ENCODE measurements around the gene TWF2. TPM values are rescaled to one million over a fixed set of nuclear protein-coding genes. Genes with fewer than 3 reads are reported as not detected.
A peak's percentile ranks its signal among the peaks of the same experiment; 100 is the strongest.

The TWF2 gene
- total and polyA plus RNA-seq, 2 of the 4 experiments (the other 2 are of a cell fraction) = 111 to 145 TPM

GRCh38 chr3:52213005-52213404, 26.0 kb downstream of the TWF2 start:
- Histone ChIP-seq H3K4me2 (ENCODE audit: low read depth, low read length) (no peak overlapping the region), H4K8ac (ENCODE audit: low read depth in 2 of 2, low read length in 2 of 2) (no peak overlapping the region), H3K9ac (ENCODE audit: low read depth, low read length) (no peak overlapping the region), H3K4ac (ENCODE audit: low read depth, low read length) (no peak overlapping the region), H3K27me3 (ENCODE audit: control insufficient read depth, insufficient read depth, low read length) (no peaks in the 10 kb centered on the region), H3K14ac (replicated peaks; ENCODE audit: low read depth, low read length) (no peak overlapping the region), H4K5ac (ENCODE audit: low read depth, low read length) (no peak overlapping the region), H2AK5ac (ENCODE audit: low read depth, low read length) (no peak overlapping the region), H3K36me3 (ENCODE audit: control insufficient read depth, insufficient read depth, low read length) (peaks cover 61% of the 10 kb centered on the region), H2BK5ac (ENCODE audit: low read depth, low read length, poor library complexity, severe bottlenecking) (no peak overlapping the region), H3K9me3 (ENCODE audit: control insufficient read depth, insufficient read depth, low read length) (no peaks in the 10 kb centered on the region), H3K56ac (ENCODE audit: extremely low read depth, insufficient read depth, low read length) (no peak overlapping the region), H3K4me3 (ENCODE audit: insufficient read depth, low read depth, low read length) (no peak overlapping the region), H2BK120ac (ENCODE audit: low read depth, low read length) (no peak overlapping the region), H3K23ac (ENCODE audit: low read depth, low read length) (no peak overlapping the region), H3K79me1 (ENCODE audit: low read depth in 1 of 2, low read length in 2 of 2) (peaks cover 2 to 18% of the 10 kb centered on the region in 2 experiments; a peak in 1 of 4 replicates), H3K27ac (ENCODE audit: insufficient read depth, low read length) (no peak overlapping the region), H3K4me1 (ENCODE audit: control insufficient read depth, insufficient read depth, low read length) (peaks cover 10% of the 10 kb centered on the region), H2BK15ac (ENCODE audit: low read depth, low read length) (no peak overlapping the region), H4K91ac (ENCODE audit: insufficient read depth, low read depth, low read length) (no peak overlapping the region), H2BK20ac (ENCODE audit: low read depth, low read length) (no peak overlapping the region), H4K20me1 (ENCODE audit: insufficient read depth, low read length) (peaks cover 10% of the 10 kb centered on the region), H3K9me1 (ENCODE audit: insufficient read depth, low read length) (peaks cover 12% of the 10 kb centered on the region), H2AFZ (replicated peaks; ENCODE audit: low read length, poor library complexity) (no peak overlapping the region), H2AK9ac (replicated peaks; ENCODE audit: low read depth, low read length, poor library complexity) (peak overlapping the region; percentile 73), H3K18ac (ENCODE audit: low read depth, low read length) (no peak overlapping the region)
- dilution Hi-C loops (cut with HindIII; ENCODE audit: low sequenced_read_pairs, unreplicated experiment) (no loop called here), intact Hi-C loops (cut with micrococcal nuclease) (no loop called here), in situ Hi-C loops (cut with MboI; ENCODE audit: low sequenced_read_pairs) (no loop called here)
- no CpG with 5 or more reads among the region's 8 CpGs for WGBS, 2 experiments (ENCODE audit: extremely low coverage in 2 of 2, insufficient read length in 1 of 2)
- POLR2A ChIA-PET (ENCODE audit: unreplicated experiment) = no interaction called here
- no peak for ATAC-seq (ENCODE audit: low read depth)
- DNase-seq = no peak
- CTCF ChIA-PET = no interaction called here
- TF ChIP-seq, protein P1, sequence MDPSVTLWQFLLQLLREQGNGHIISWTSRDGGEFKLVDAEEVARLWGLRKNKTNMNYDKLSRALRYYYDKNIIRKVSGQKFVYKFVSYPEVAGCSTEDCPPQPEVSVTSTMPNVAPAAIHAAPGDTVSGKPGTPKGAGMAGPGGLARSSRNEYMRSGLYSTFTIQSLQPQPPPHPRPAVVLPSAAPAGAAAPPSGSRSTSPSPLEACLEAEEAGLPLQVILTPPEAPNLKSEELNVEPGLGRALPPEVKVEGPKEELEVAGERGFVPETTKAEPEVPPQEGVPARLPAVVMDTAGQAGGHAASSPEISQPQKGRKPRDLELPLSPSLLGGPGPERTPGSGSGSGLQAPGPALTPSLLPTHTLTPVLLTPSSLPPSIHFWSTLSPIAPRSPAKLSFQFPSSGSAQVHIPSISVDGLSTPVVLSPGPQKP (IDR thresholded peaks at IDR 0.05; ENCODE audit: borderline replicate concordance, low read depth, low read length) = no peak
- TF ChIP-seq MAFK (IDR thresholded peaks at IDR 0.05; ENCODE audit: low read depth, low read length) = no peak
- no peak for TF ChIP-seq CHD1 (IDR thresholded peaks at IDR 0.05; ENCODE audit: low read depth, low read length)
- no peak for TF ChIP-seq RFX5 (IDR thresholded peaks at IDR 0.05; ENCODE audit: low read depth, low read length)
- TF ChIP-seq, protein P2, sequence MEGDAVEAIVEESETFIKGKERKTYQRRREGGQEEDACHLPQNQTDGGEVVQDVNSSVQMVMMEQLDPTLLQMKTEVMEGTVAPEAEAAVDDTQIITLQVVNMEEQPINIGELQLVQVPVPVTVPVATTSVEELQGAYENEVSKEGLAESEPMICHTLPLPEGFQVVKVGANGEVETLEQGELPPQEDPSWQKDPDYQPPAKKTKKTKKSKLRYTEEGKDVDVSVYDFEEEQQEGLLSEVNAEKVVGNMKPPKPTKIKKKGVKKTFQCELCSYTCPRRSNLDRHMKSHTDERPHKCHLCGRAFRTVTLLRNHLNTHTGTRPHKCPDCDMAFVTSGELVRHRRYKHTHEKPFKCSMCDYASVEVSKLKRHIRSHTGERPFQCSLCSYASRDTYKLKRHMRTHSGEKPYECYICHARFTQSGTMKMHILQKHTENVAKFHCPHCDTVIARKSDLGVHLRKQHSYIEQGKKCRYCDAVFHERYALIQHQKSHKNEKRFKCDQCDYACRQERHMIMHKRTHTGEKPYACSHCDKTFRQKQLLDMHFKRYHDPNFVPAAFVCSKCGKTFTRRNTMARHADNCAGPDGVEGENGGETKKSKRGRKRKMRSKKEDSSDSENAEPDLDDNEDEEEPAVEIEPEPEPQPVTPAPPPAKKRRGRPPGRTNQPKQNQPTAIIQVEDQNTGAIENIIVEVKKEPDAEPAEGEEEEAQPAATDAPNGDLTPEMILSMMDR (conservative IDR thresholded peaks at IDR 0.05; ENCODE audit: low read depth, low read length) = no peak
- no peak for TF ChIP-seq SMC3 (IDR thresholded peaks at IDR 0.05; ENCODE audit: low read depth, low read length)
- no peak for TF ChIP-seq CEBPB (IDR thresholded peaks at IDR 0.05; ENCODE audit: low read depth, low read length)
- no peak for TF ChIP-seq BHLHE40 (IDR thresholded peaks at IDR 0.05; ENCODE audit: low read depth, low read length)
- no TSS peak for BruUV-seq (replicated peaks)
